Astrocyte of the spinal cord (primary cell): Measurements from ENCODE around the gene TFPI2.
"Not testable (repeated sequence)": the region's sequence is repeated elsewhere in the genome, so short reads cannot be mapped to it uniquely, and the experiment has no call there.

Experiments
- DNase-seq: peaks from one replicate; pipeline ENCODE4 v3.0.0; 2011; ENCODE audit warnings: low read depth, low spot score
- H3K4me3 ChIP-seq: 2 replicates; pipeline ENCODE4 v1.5.1; 2011; ENCODE audit warnings: low read depth, mild to moderate bottlenecking, low read length, moderate library complexity
- CTCF ChIP-seq: IDR thresholded peaks from 2 replicates; pipeline ENCODE4 v1.5.1; 2012; ENCODE audit warnings: low read depth, mild to moderate bottlenecking, low read length, inconsistent platforms
- in situ Hi-C: cut with HindIII; loops from 2 replicates; pipeline ENCODE4 v1.10.0; 2017; ENCODE audit warnings: low sequenced_read_pairs

The TFPI2 gene

GRCh38 chr7:93926800-93927199 lies 36.2 kb upstream of the TFPI2 start:
- no peak for TF ChIP-seq CTCF
- no peak for DNase-seq
- no peak overlapping the region for H3K4me3 ChIP-seq
- in situ Hi-C loops: no loop called here

GRCh38 chr7:93923942-93924341 lies 33.4 kb upstream of the TFPI2 start:
- H3K4me3 ChIP-seq: peak overlapping the region; percentile 57
- TF ChIP-seq CTCF: no peak
- in situ Hi-C loops: no loop called here
- DNase-seq: no peak

GRCh38 chr7:93923296-93923695 lies 32.7 kb upstream of the TFPI2 start:
- in situ Hi-C loops: no loop called here
- DNase-seq: peak; percentile 29
- TF ChIP-seq CTCF: no peak
- peak overlapping the region; percentile 57 for H3K4me3 ChIP-seq

GRCh38 chr7:93921607-93922566 lies 31.3 kb upstream of the TFPI2 start, which contains the start of gene GNG11:
Gene GNG11, plus strand, starts transcription at chr7:93921735. Its CDS starts 403 bp downstream, at chr7:93922138.
- in situ Hi-C loops: no loop called here
- peak within 1 kb of the TSS; percentile 57 for H3K4me3 ChIP-seq
- DNase-seq: peak; percentile 85
- TF ChIP-seq CTCF: no peak

- no peak for TF ChIP-seq CTCF
- in situ Hi-C loops: no loop called here
- DNase-seq: no peak
- peak overlapping the region; percentile 57 for H3K4me3 ChIP-seq
Measured at GRCh38 chr7:93921186-93921585, 30.6 kb upstream of the TFPI2 start.

GRCh38 chr7:93920496-93921182 lies 30.1 kb upstream of the TFPI2 start:
- in situ Hi-C loops: no loop called here
- TF ChIP-seq CTCF: no peak
- peak overlapping the region; percentile 57 for H3K4me3 ChIP-seq
- peak; percentile 33 for DNase-seq

GRCh38 chr7:93916315-93916714 lies 25.8 kb upstream of the TFPI2 start:
- DNase-seq, in situ Hi-C loops, H3K4me3 ChIP-seq: not testable (repeated sequence)

- DNase-seq, in situ Hi-C loops, H3K4me3 ChIP-seq: not testable (repeated sequence)
Measured at GRCh38 chr7:93915888-93916287, 25.3 kb upstream of the TFPI2 start.

- not testable (repeated sequence) for DNase-seq
Measured at GRCh38 chr7:93915206-93915842, 24.8 kb upstream of the TFPI2 start.

More at GRCh38 chr7:93915206-93915842, 24.8 kb upstream of the TFPI2 start:
- in situ Hi-C loops, H3K4me3 ChIP-seq: not testable (repeated sequence)
